NOMO-1 (cell line): ENCODE data around the gene C21orf58.
"Not testable (repeated sequence)": the region's sequence is repeated elsewhere in the genome, so short reads cannot be mapped to it uniquely, and the experiment has no call there.

Experiments
- DNase-seq, 2 experiments: peaks; one replicate each; lab custom pipeline; 2025; ENCODE audit not compliant: unreplicated experiment in 2 of 2; lab: John Stamatoyannopoulos, UW

Gene C21orf58

GRCh38 chr21:46325073-46325912 is 1.6 kb upstream of the C21orf58 start:
- no peak for DNase-seq

- peak; percentile 63 to 81 for DNase-seq
These were observed 861 bp upstream of the C21orf58 start for GRCh38 chr21:46324390-46325072.

- no peak for DNase-seq
These were observed 402 bp downstream of the C21orf58 start for GRCh38 chr21:46323227-46323709.

GRCh38 chr21:46322351-46323226 is 1.1 kb downstream of the C21orf58 start:
- no peak for DNase-seq

- DNase-seq, result no peak
These were observed 3.3 kb downstream of the C21orf58 start for GRCh38 chr21:46320331-46320801.

GRCh38 chr21:46319186-46319585 is 4.5 kb downstream of the C21orf58 start:
- DNase-seq, result no peak

- DNase-seq, result no peak
These were observed 5.2 kb downstream of the C21orf58 start for GRCh38 chr21:46318464-46318845.

GRCh38 chr21:46317710-46318463 is 5.8 kb downstream of the C21orf58 start:
- DNase-seq, result no peak

GRCh38 chr21:46316708-46317324 is 6.9 kb downstream of the C21orf58 start:
- DNase-seq, result no peak

GRCh38 chr21:46314441-46315020 is 9.1 kb downstream of the C21orf58 start:
- no peak for DNase-seq

- DNase-seq, result no peak
These were observed 10.7 kb downstream of the C21orf58 start for GRCh38 chr21:46312949-46313348.

- DNase-seq, result no peak
These were observed 12.1 kb downstream of the C21orf58 start for GRCh38 chr21:46311568-46311967.

GRCh38 chr21:46310260-46310659 is 13.4 kb downstream of the C21orf58 start:
- DNase-seq, result not testable (repeated sequence)

GRCh38 chr21:46308431-46308830 is 15.2 kb downstream of the C21orf58 start:
- DNase-seq, result no peak

- DNase-seq, result no peak
These were observed 16.0 kb downstream of the C21orf58 start for GRCh38 chr21:46307625-46308024.

GRCh38 chr21:46304955-46305354 is 18.7 kb downstream of the C21orf58 start:
- no peak for DNase-seq

GRCh38 chr21:46304437-46304836 is 19.2 kb downstream of the C21orf58 start:
- no peak for DNase-seq

GRCh38 chr21:46301759-46302158 is 21.9 kb downstream of the C21orf58 start:
- no peak for DNase-seq

GRCh38 chr21:46299167-46299566 is 24.5 kb downstream of the C21orf58 start:
- no peak for DNase-seq
